ENCODE measurements around the gene KIF1B.

GRCh38 chr1:10253149-10253548 is 42.8 kb downstream of the KIF1B start:
- TF ChIP-seq CTCF (IDR thresholded peaks at IDR 0.05) (no peak), POLR2A (IDR thresholded peaks at IDR 0.05) (no peak)

Data from Peyer's patch (tissue), 4 donors.